Measurements from ENCODE around the gene IFT81.
A peak's percentile ranks its signal among the peaks of the same experiment; 100 is the strongest.
"Not testable (repeated sequence)": the region's sequence is repeated elsewhere in the genome, so short reads cannot be mapped to it uniquely, and the experiment has no call there.

IFT81 gene

GRCh38 chr12:110108309-110109036, 15.7 kb upstream of the IFT81 start:
- DNase-seq = no peak

GRCh38 chr12:110109037-110109836, 14.9 kb upstream of the IFT81 start:
- peak; percentile 99 for DNase-seq

GRCh38 chr12:110109837-110110535, 14.2 kb upstream of the IFT81 start:
- no peak for DNase-seq

- no peak for DNase-seq
Observed at GRCh38 chr12:110111476-110112334, 12.5 kb upstream of the IFT81 start.

- DNase-seq = no peak
Observed at GRCh38 chr12:110112335-110112660, 11.9 kb upstream of the IFT81 start.

- DNase-seq = no peak
Observed at GRCh38 chr12:110114528-110114937, 9.6 kb upstream of the IFT81 start.

- DNase-seq = no peak
Observed at GRCh38 chr12:110115675-110116074, 8.5 kb upstream of the IFT81 start.

- DNase-seq = no peak
Observed at GRCh38 chr12:110116623-110117022, 7.5 kb upstream of the IFT81 start.

- DNase-seq = not testable (repeated sequence)
Observed at GRCh38 chr12:110117210-110117609, 6.9 kb upstream of the IFT81 start.

GRCh38 chr12:110117956-110118685, 6.0 kb upstream of the IFT81 start:
- no peak for DNase-seq

GRCh38 chr12:110122929-110123328, 1.2 kb upstream of the IFT81 start:
- DNase-seq = no peak

- no peak for DNase-seq
Observed at GRCh38 chr12:110123919-110124268, 263 bp upstream of the IFT81 start.

GRCh38 chr12:110126557-110126956, 2.4 kb downstream of the IFT81 start:
- no peak for DNase-seq

- DNase-seq = peak; percentile 58
Observed at GRCh38 chr12:110134691-110135411, 10.7 kb downstream of the IFT81 start.

- DNase-seq = no peak
Observed at GRCh38 chr12:110135806-110136205, 11.6 kb downstream of the IFT81 start.

- DNase-seq = no peak
Observed at GRCh38 chr12:110137786-110138185, 13.6 kb downstream of the IFT81 start.

GRCh38 chr12:110141389-110141788, 17.2 kb downstream of the IFT81 start:
- peak; percentile 89 for DNase-seq

- no peak for DNase-seq
Observed at GRCh38 chr12:110146986-110147385, 22.8 kb downstream of the IFT81 start.

- DNase-seq = no peak
Observed at GRCh38 chr12:110149086-110149660, 25.0 kb downstream of the IFT81 start.

- DNase-seq = no peak
Observed at GRCh38 chr12:110156766-110157165, 32.6 kb downstream of the IFT81 start.

GRCh38 chr12:110157539-110157938, 33.4 kb downstream of the IFT81 start:
- DNase-seq = no peak

Measured in fibroblast of skin of abdomen (primary cell).